ENCODE results near the gene RPL18A. TPM values are rescaled to one million over a fixed set of nuclear protein-coding genes. Genes with fewer than 3 reads are reported as not detected.

The RPL18A gene
- polyA plus RNA-seq, 4 donors = 1,464 to 3,671 (median 2,102) TPM

- H3K4me3 ChIP-seq (ENCODE audit: low read depth in 1 of 3, low read length in 3 of 3) = no peak overlapping the region
- FAIRE-seq (no peak), DNase-seq (no peak)
- H3K27me3 ChIP-seq (ENCODE audit: control insufficient read depth in 3 of 3, insufficient read depth in 3 of 3, low read length in 3 of 3) = peaks cover 0 to 39% (median 15%) of the 10 kb centered on the region in 3 donors
- no peak overlapping the region for H3K27ac ChIP-seq (ENCODE audit: low read depth in 1 of 3, low read length in 2 of 3)
- peaks cover 0 to 5% (median 2%) of the 10 kb centered on the region in 3 donors for H3K4me1 ChIP-seq (ENCODE audit: control insufficient read depth in 3 of 3, insufficient read depth in 2 of 3, low read depth in 1 of 3, low read length in 2 of 3)
- H3K9me3 ChIP-seq (ENCODE audit: control insufficient read depth in 2 of 2, insufficient read depth in 1 of 2, low read depth in 1 of 2, low read length in 1 of 2) = no peaks in the 10 kb centered on the region
- WGBS, 3 donors = 34 to 62% (median 37%) methylated on average over 11 of the region's 11 CpGs
- peaks cover 11 to 39% (median 18%) of the 10 kb centered on the region in 3 donors for H3K36me3 ChIP-seq (ENCODE audit: control insufficient read depth in 3 of 3, insufficient read depth in 2 of 3, low read depth in 1 of 3, low read length in 3 of 3)
Measured at GRCh38 chr19:17866964-17867486, 7.3 kb downstream of the RPL18A start.

- H3K4me3 ChIP-seq (ENCODE audit: low read depth in 1 of 3, low read length in 3 of 3) = no peak overlapping the region
- H3K27ac ChIP-seq (ENCODE audit: low read depth in 1 of 3, low read length in 2 of 3) = no peak overlapping the region
- DNase-seq = no peak
- no peaks in the 10 kb centered on the region for H3K9me3 ChIP-seq (ENCODE audit: control insufficient read depth in 2 of 2, insufficient read depth in 1 of 2, low read depth in 1 of 2, low read length in 1 of 2)
- peaks cover 0 to 22% (median 3%) of the 10 kb centered on the region in 3 donors for H3K36me3 ChIP-seq (ENCODE audit: control insufficient read depth in 3 of 3, insufficient read depth in 2 of 3, low read depth in 1 of 3, low read length in 3 of 3)
- WGBS, 3 donors = 58 to 77% (median 69%) methylated on average over 6 of the region's 6 CpGs
- peaks cover 0 to 55% (median 25%) of the 10 kb centered on the region in 3 donors for H3K27me3 ChIP-seq (ENCODE audit: control insufficient read depth in 3 of 3, insufficient read depth in 3 of 3, low read length in 3 of 3)
- no peak for FAIRE-seq
- peaks cover 0 to 5% (median 2%) of the 10 kb centered on the region in 3 donors for H3K4me1 ChIP-seq (ENCODE audit: control insufficient read depth in 3 of 3, insufficient read depth in 2 of 3, low read depth in 1 of 3, low read length in 2 of 3)
Measured at GRCh38 chr19:17868669-17869068, 9.0 kb downstream of the RPL18A start.

GRCh38 chr19:17869114-17869608 lies 9.5 kb downstream of the RPL18A start:
- FAIRE-seq (no peak), DNase-seq (no peak)
- Histone ChIP-seq H3K27me3 (ENCODE audit: control insufficient read depth in 3 of 3, insufficient read depth in 3 of 3, low read length in 3 of 3) (peaks cover 0 to 59% (median 28%) of the 10 kb centered on the region in 3 donors), H3K36me3 (ENCODE audit: control insufficient read depth in 3 of 3, insufficient read depth in 2 of 3, low read depth in 1 of 3, low read length in 3 of 3) (peaks cover 0 to 17% (median 0%) of the 10 kb centered on the region in 3 donors), H3K4me1 (ENCODE audit: control insufficient read depth in 3 of 3, insufficient read depth in 2 of 3, low read depth in 1 of 3, low read length in 2 of 3) (peaks cover 0 to 5% (median 2%) of the 10 kb centered on the region in 3 donors), H3K9me3 (ENCODE audit: control insufficient read depth in 2 of 2, insufficient read depth in 1 of 2, low read depth in 1 of 2, low read length in 1 of 2) (no peaks in the 10 kb centered on the region), H3K27ac (ENCODE audit: low read depth in 1 of 3, low read length in 2 of 3) (no peak overlapping the region), H3K4me3 (ENCODE audit: low read depth in 1 of 3, low read length in 3 of 3) (no peak overlapping the region)
- WGBS, 3 donors = 50 to 55% (median 52%) methylated on average over 11 of the region's 11 CpGs

- Histone ChIP-seq H3K36me3 (ENCODE audit: control insufficient read depth in 3 of 3, insufficient read depth in 2 of 3, low read depth in 1 of 3, low read length in 3 of 3) (no peaks in the 10 kb centered on the region), H3K4me1 (ENCODE audit: control insufficient read depth in 3 of 3, insufficient read depth in 2 of 3, low read depth in 1 of 3, low read length in 2 of 3) (peaks cover 0 to under 1% (median 0%) of the 10 kb centered on the region in 3 donors), H3K27ac (ENCODE audit: low read depth in 1 of 3, low read length in 2 of 3) (no peak overlapping the region), H3K27me3 (ENCODE audit: control insufficient read depth in 3 of 3, insufficient read depth in 3 of 3, low read length in 3 of 3) (peaks cover 0 to 67% (median 30%) of the 10 kb centered on the region in 3 donors), H3K9me3 (ENCODE audit: control insufficient read depth in 2 of 2, insufficient read depth in 1 of 2, low read depth in 1 of 2, low read length in 1 of 2) (no peaks in the 10 kb centered on the region), H3K4me3 (ENCODE audit: low read depth in 1 of 3, low read length in 3 of 3) (no peak overlapping the region)
- FAIRE-seq = no peak
- no peak for DNase-seq
- WGBS, 3 donors = 51 to 61% (median 58%) methylated on average over 10 of the region's 10 CpGs
Measured at GRCh38 chr19:17871032-17871877, 11.5 kb downstream of the RPL18A start.

- Histone ChIP-seq H3K27me3 (ENCODE audit: control insufficient read depth in 3 of 3, insufficient read depth in 3 of 3, low read length in 3 of 3) (peaks cover 0 to 67% (median 30%) of the 10 kb centered on the region in 3 donors), H3K4me1 (ENCODE audit: control insufficient read depth in 3 of 3, insufficient read depth in 2 of 3, low read depth in 1 of 3, low read length in 2 of 3) (no peaks in the 10 kb centered on the region), H3K27ac (ENCODE audit: low read depth in 1 of 3, low read length in 2 of 3) (no peak within 1 kb of the TSS), H3K36me3 (ENCODE audit: control insufficient read depth in 3 of 3, insufficient read depth in 2 of 3, low read depth in 1 of 3, low read length in 3 of 3) (no peaks in the 10 kb centered on the region), H3K4me3 (ENCODE audit: low read depth in 1 of 3, low read length in 3 of 3) (no peak within 1 kb of the TSS), H3K9me3 (ENCODE audit: control insufficient read depth in 2 of 2, insufficient read depth in 1 of 2, low read depth in 1 of 2, low read length in 1 of 2) (no peaks in the 10 kb centered on the region)
- 4 to 8% (median 5%) methylated on average over 17 to 26 of the region's 26 CpGs for WGBS, 3 donors
- FAIRE-seq (no peak), DNase-seq (no peak)
Measured at GRCh38 chr19:17871878-17872250, 12.2 kb downstream of the RPL18A start, which contains the start of gene SLC5A5. SLC5A5 (plus strand) TSS chr19:17871945; CDS start chr19:17872320, 375 bp downstream.

- Histone ChIP-seq H3K4me1 (ENCODE audit: control insufficient read depth in 3 of 3, insufficient read depth in 2 of 3, low read depth in 1 of 3, low read length in 2 of 3) (no peaks in the 10 kb centered on the region), H3K27ac (ENCODE audit: low read depth in 1 of 3, low read length in 2 of 3) (no peak overlapping the region), H3K27me3 (ENCODE audit: control insufficient read depth in 3 of 3, insufficient read depth in 3 of 3, low read length in 3 of 3) (peaks cover 0 to 67% (median 30%) of the 10 kb centered on the region in 3 donors), H3K36me3 (ENCODE audit: control insufficient read depth in 3 of 3, insufficient read depth in 2 of 3, low read depth in 1 of 3, low read length in 3 of 3) (no peaks in the 10 kb centered on the region), H3K4me3 (ENCODE audit: low read depth in 1 of 3, low read length in 3 of 3) (no peak overlapping the region), H3K9me3 (ENCODE audit: control insufficient read depth in 2 of 2, insufficient read depth in 1 of 2, low read depth in 1 of 2, low read length in 1 of 2) (no peaks in the 10 kb centered on the region)
- FAIRE-seq = no peak
- 3 to 6% (median 4%) methylated on average over 55 to 61 of the region's 61 CpGs for WGBS, 3 donors
- peak in 1 of 2 donors; percentile 32 for DNase-seq
Measured at GRCh38 chr19:17872251-17873001, 12.7 kb downstream of the RPL18A start.

GRCh38 chr19:17873786-17874757 lies 14.4 kb downstream of the RPL18A start:
- H3K4me3 ChIP-seq (ENCODE audit: low read depth in 1 of 3, low read length in 3 of 3) = peak overlapping the region in 1 of 3 donors; percentile 5
- H3K9me3 ChIP-seq (ENCODE audit: control insufficient read depth in 2 of 2, insufficient read depth in 1 of 2, low read depth in 1 of 2, low read length in 1 of 2) = no peaks in the 10 kb centered on the region
- H3K27ac ChIP-seq (ENCODE audit: low read depth in 1 of 3, low read length in 2 of 3) = no peak overlapping the region
- peak; percentile 41 to 53 for DNase-seq
- H3K36me3 ChIP-seq (ENCODE audit: control insufficient read depth in 3 of 3, insufficient read depth in 2 of 3, low read depth in 1 of 3, low read length in 3 of 3) = no peaks in the 10 kb centered on the region
- WGBS, 3 donors = 7 to 8% (median 7%) methylated on average over 50 to 63 of the region's 63 CpGs
- no peaks in the 10 kb centered on the region for H3K4me1 ChIP-seq (ENCODE audit: control insufficient read depth in 3 of 3, insufficient read depth in 2 of 3, low read depth in 1 of 3, low read length in 2 of 3)
- peaks cover 0 to 58% (median 32%) of the 10 kb centered on the region in 3 donors for H3K27me3 ChIP-seq (ENCODE audit: control insufficient read depth in 3 of 3, insufficient read depth in 3 of 3, low read length in 3 of 3)
- FAIRE-seq = no peak
